KMS-11 (cell line): ENCODE data around the gene QPCT.

ENCODE experiments used
- H2AFZ ChIP-seq: fragments of 200-600 bp; sonication (generic); 2 replicates; pipeline ENCODE4 v1.6.1; 2016; ENCODE audit warnings: antibody characterized with exemption, mixed run types, low read depth
- H3K27ac ChIP-seq: fragments of 200-600 bp; sonication (generic); 2 replicates; pipeline ENCODE4 v1.6.1; 2016; ENCODE audit warnings: mild to moderate bottlenecking, mixed run types
- H3K27me3 ChIP-seq: fragments of 200-600 bp; sonication (generic); 2 replicates; pipeline ENCODE4 v1.6.1; 2017; ENCODE audit warnings: mild to moderate bottlenecking, low read depth, mixed run types, moderate library complexity; ENCODE audit not compliant: insufficient read depth
- H3K36me3 ChIP-seq: fragments of 200-600 bp; sonication (generic); 2 replicates; pipeline ENCODE4 v1.6.1; 2017; ENCODE audit warnings: mild to moderate bottlenecking, mixed run types; ENCODE audit not compliant: insufficient read depth
- H3K4me1 ChIP-seq: fragments of 200-600 bp; sonication (generic); 2 replicates; pipeline ENCODE4 v1.6.1; 2016; ENCODE audit warnings: mild to moderate bottlenecking, low read depth, mixed run types; ENCODE audit not compliant: poor library complexity, severe bottlenecking
- H3K4me2 ChIP-seq: fragments of 200-600 bp; sonication (generic); 2 replicates; pipeline ENCODE4 v1.7.0; 2016; ENCODE audit warnings: mild to moderate bottlenecking, mixed run types
- H3K4me3 ChIP-seq: fragments of 200-600 bp; sonication (generic); IDR thresholded peaks from 2 replicates; pipeline ENCODE4 v1.6.1; 2017; ENCODE audit warnings: low read depth, low read length, mixed read lengths; ENCODE audit not compliant: insufficient read depth
- H3K79me2 ChIP-seq: fragments of 200-600 bp; sonication (generic); 2 replicates; pipeline ENCODE4 v1.6.1; 2016; ENCODE audit warnings: low read depth, mixed run types; ENCODE audit not compliant: insufficient read depth
- H3K9ac ChIP-seq: fragments of 200-600 bp; sonication (generic); 2 replicates; pipeline ENCODE4 v1.6.1; 2016; ENCODE audit warnings: mild to moderate bottlenecking, mixed run types
- H4K20me1 ChIP-seq: fragments of 200-600 bp; sonication (generic); 2 replicates; pipeline ENCODE4 v1.6.1; 2016; ENCODE audit warnings: mild to moderate bottlenecking, mixed run types; ENCODE audit not compliant: insufficient read depth
- TF ChIP-seq, protein P1 (sequence below): fragments of 200-600 bp; sonication (generic); conservative IDR thresholded peaks from 2 replicates; pipeline ENCODE4 v1.6.1; 2017; ENCODE audit warnings: low read depth, mild to moderate bottlenecking, antibody characterized with exemption, low read length, moderate library complexity, mixed read lengths

The QPCT gene

DNA sequence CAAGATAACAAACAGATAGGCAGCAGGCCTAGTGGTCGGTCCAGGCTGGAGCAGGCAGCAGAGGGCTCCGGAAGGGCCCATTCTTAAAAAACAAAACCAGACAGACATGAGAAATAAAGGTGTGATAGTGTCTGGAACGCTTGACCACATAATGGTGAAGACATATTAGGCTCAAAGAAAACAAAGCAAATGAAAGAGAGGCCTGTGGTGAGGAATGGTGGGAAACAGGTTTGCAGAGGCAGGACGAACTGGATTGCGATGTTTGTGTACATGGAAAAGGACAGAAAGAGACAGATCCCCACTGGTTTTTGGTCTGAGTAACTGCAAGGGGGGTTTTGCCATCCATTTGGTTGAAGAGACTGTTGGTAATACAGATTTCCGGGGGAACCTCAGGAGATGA is 19.9 kb downstream of the QPCT start:
- Histone ChIP-seq H3K9ac (no peak overlapping the region), H3K79me2 (peaks cover 39% of the 10 kb centered on the region; the same call in 1 of the 2 replicates), H3K4me3 (no peak overlapping the region), H3K27me3 (no peaks in the 10 kb centered on the region), H3K27ac (no peak overlapping the region), H3K4me2 (peak overlapping the region; percentile 5; the same call in 1 of the 2 replicates), H3K4me1 (peaks cover 86% of the 10 kb centered on the region), H3K36me3 (no peaks in the 10 kb centered on the region), H2AFZ (no peak overlapping the region), H4K20me1 (no peaks in the 10 kb centered on the region)
- TF ChIP-seq, protein P1, sequence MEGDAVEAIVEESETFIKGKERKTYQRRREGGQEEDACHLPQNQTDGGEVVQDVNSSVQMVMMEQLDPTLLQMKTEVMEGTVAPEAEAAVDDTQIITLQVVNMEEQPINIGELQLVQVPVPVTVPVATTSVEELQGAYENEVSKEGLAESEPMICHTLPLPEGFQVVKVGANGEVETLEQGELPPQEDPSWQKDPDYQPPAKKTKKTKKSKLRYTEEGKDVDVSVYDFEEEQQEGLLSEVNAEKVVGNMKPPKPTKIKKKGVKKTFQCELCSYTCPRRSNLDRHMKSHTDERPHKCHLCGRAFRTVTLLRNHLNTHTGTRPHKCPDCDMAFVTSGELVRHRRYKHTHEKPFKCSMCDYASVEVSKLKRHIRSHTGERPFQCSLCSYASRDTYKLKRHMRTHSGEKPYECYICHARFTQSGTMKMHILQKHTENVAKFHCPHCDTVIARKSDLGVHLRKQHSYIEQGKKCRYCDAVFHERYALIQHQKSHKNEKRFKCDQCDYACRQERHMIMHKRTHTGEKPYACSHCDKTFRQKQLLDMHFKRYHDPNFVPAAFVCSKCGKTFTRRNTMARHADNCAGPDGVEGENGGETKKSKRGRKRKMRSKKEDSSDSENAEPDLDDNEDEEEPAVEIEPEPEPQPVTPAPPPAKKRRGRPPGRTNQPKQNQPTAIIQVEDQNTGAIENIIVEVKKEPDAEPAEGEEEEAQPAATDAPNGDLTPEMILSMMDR: no peak

DNA sequence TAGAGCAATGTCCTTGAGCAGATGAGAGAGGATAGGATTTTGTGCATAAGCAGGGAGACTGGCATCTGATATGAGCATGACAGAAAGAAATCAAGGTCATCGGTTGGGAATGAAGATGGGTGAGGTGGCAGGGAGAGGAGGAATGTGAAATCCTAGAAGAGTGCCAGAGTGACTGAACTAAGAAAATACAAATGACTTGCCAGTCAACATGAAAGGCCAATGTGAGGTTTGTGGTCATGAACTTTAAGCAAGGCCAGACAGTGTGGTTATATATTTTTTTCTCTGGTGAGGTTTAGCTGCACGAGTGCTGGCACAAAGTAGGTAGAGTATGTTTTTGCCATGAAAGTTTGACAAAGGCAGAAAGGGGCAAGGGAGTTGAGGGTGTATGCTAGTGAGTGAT is 21.2 kb downstream of the QPCT start:
- Histone ChIP-seq H2AFZ (no peak overlapping the region), H4K20me1 (no peaks in the 10 kb centered on the region), H3K9ac (no peak overlapping the region), H3K27me3 (no peaks in the 10 kb centered on the region), H3K4me2 (peak overlapping the region; percentile 84), H3K4me3 (peak overlapping the region; percentile 52), H3K4me1 (peaks cover 83% of the 10 kb centered on the region), H3K79me2 (peaks cover 30% of the 10 kb centered on the region; the same call in 1 of the 2 replicates), H3K36me3 (no peaks in the 10 kb centered on the region), H3K27ac (peak overlapping the region; percentile 54; the same call in 1 of the 2 replicates)
- TF ChIP-seq, protein P1: no peak

DNA sequence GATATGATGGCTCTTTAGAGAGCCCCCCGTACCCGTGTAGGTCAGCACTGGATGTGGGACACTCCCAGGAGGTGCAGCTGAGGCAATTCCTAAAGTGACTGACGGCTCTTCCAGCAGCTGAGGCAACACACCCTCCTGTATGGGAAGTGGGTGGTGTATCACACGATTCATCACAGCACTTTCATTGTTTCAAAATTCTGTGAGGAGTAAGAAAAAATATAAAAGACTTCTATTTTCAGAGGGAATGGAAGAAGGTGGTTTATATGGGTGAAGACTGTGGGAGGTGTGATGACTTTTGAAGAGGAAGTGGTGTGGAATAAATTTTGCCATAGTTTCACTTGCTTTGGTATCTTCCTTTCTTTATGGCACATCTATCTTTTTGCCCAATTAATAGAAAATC is 22.3 kb downstream of the QPCT start:
- H4K20me1 ChIP-seq: no peaks in the 10 kb centered on the region
- no peak overlapping the region; the same call in 1 of the 2 replicates for H3K27ac ChIP-seq
- no peaks in the 10 kb centered on the region for H3K27me3 ChIP-seq
- peak overlapping the region; percentile 84 for H3K4me2 ChIP-seq
- H3K79me2 ChIP-seq: peaks cover 33% of the 10 kb centered on the region; the same call in 1 of the 2 replicates
- no peak overlapping the region for H3K4me3 ChIP-seq
- H3K4me1 ChIP-seq: peaks cover 86% of the 10 kb centered on the region
- no peak overlapping the region for H3K9ac ChIP-seq
- H3K36me3 ChIP-seq: no peaks in the 10 kb centered on the region
- TF ChIP-seq, protein P1: no peak
- H2AFZ ChIP-seq: no peak overlapping the region

DNA sequence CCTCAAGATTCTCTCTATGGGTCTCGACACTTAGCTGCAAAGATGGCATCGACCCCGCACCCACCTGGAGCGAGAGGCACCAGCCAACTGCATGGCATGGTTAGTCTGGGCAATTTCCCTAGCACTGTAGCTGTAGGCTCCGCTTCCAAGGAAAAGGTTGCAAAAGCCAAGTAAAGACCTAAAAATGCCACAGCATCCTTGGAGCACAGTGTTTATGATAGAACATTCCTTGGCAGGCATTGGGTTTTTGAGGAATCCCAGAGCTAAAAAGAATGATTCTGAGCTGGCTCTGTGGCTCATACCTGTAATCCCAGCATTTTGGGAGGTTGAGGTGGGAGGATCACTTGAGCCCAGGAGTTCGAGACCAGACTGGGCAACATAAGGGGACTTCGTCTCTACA is 22.9 kb downstream of the QPCT start:
- no peaks in the 10 kb centered on the region for H3K27me3 ChIP-seq
- H3K79me2 ChIP-seq: peaks cover 36% of the 10 kb centered on the region; the same call in 1 of the 2 replicates

More for the DNA sequence above, 22.9 kb downstream of the QPCT start:
- Histone ChIP-seq H3K36me3 (no peaks in the 10 kb centered on the region), H3K27ac (no peak overlapping the region; the same call in 1 of the 2 replicates), H4K20me1 (no peaks in the 10 kb centered on the region), H3K4me1 (peaks cover 90% of the 10 kb centered on the region), H2AFZ (no peak overlapping the region), H3K4me2 (peak overlapping the region; percentile 84), H3K9ac (no peak overlapping the region), H3K4me3 (no peak overlapping the region)
- TF ChIP-seq, protein P1: no peak
